Spleen (tissue), 7 donors: Measurements from ENCODE around the gene GRIK4.

ENCODE experiments used
- CTCF ChIP-seq, 11 experiments: fragments of 200-600 bp in 7 of 11; fragments of 450-650 bp in 4 of 11; sonication (generic) in 4 of 11; IDR thresholded peaks in 8 of 11; conservative IDR thresholded peaks in 3 of 11; 1 replicate in 7 of 11; 2 replicates in 4 of 11; pipeline versions ENCODE4 v1.4.0 to v1.8.0; 2016 to 2021; ENCODE audit warnings: antibody characterized with exemption in 11 of 11, inconsistent platforms in 4 of 11, mild to moderate bottlenecking in 1 of 11
- POLR2AphosphoS5 ChIP-seq, 3 donors: sonication (generic); formaldehyde crosslinking; IDR thresholded peaks; one replicate each; pipeline ENCODE4 v1.5.1; 2017; ENCODE audit warnings: antibody characterized with exemption in 3 of 3
- donor health status: DM: no; HTN: no; CAD: no; lungs with moderate emphysema.
- donor health status: DM: no; HTN: no; CAD: no.
- donor health status: DM: no; HTN: no; CAD: no.

- no peak for TF ChIP-seq CTCF (IDR thresholded peaks at IDR 0.05 in 8 of 11, conservative IDR thresholded peaks at IDR 0.05 in 3 of 11)
- TF ChIP-seq POLR2AphosphoS5 (IDR thresholded peaks at IDR 0.05): no peak
Measured at GRCh38 chr11:120698918-120699317, 187.4 kb downstream of the GRIK4 start.
